ENCODE data around the gene GPC1. TPM values are rescaled to one million over a fixed set of nuclear protein-coding genes. Genes with fewer than 3 reads are reported as not detected.

Gene GPC1
- total and polyA plus RNA-seq, 4 donors = 23.2 to 62.5 (median 26.5) TPM

DNA sequence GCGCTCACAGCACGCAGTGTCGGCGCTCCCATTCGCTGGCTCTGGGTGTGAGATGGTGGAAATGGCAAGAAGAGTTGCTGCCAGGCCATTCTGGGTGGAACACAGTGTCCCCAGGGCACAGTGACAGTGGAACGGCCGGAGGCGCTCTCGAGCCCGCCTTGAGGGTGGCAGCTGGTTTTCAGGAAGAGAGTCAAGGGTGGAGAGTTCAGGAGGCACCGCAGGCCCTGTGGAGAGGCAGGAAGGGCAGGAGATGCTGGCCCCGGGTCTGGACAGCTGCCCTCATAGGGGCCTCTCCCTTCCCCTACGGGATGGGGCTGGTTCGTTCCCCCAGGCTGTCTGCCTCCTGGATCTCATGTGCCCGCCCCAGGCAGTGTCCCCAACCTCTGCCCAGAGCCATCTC, 12.5 kb downstream of the GPC1 start:
- ATAC-seq (ENCODE audit: insufficient read depth, low FRiP score) (no peak), DNase-seq (no peak)
- Histone ChIP-seq H3K27ac (ENCODE audit: low read depth in 1 of 2, low read length in 1 of 2) (no peak overlapping the region), H3K9me3 (ENCODE audit: control insufficient read depth in 4 of 4, insufficient read depth in 3 of 4, low read length in 3 of 4) (no peaks in the 10 kb centered on the region), H3K36me3 (ENCODE audit: control insufficient read depth in 4 of 4, insufficient read depth in 4 of 4, low read length in 4 of 4) (no peaks in the 10 kb centered on the region), H3K4me1 (ENCODE audit: control insufficient read depth in 5 of 5, insufficient read depth in 5 of 5, low read length in 5 of 5) (peaks cover 0 to 10% (median 6%) of the 10 kb centered on the region in 5 donors), H3K4me3 (no peak overlapping the region), H3K9ac (ENCODE audit: insufficient read depth in 1 of 2, low read length in 2 of 2) (no peak overlapping the region), H3K27me3 (ENCODE audit: control insufficient read depth in 3 of 3, insufficient read depth in 3 of 3, low read length in 2 of 3) (peaks cover 0 to 2% (median 0%) of the 10 kb centered on the region in 3 donors)
- TF ChIP-seq, protein P1, sequence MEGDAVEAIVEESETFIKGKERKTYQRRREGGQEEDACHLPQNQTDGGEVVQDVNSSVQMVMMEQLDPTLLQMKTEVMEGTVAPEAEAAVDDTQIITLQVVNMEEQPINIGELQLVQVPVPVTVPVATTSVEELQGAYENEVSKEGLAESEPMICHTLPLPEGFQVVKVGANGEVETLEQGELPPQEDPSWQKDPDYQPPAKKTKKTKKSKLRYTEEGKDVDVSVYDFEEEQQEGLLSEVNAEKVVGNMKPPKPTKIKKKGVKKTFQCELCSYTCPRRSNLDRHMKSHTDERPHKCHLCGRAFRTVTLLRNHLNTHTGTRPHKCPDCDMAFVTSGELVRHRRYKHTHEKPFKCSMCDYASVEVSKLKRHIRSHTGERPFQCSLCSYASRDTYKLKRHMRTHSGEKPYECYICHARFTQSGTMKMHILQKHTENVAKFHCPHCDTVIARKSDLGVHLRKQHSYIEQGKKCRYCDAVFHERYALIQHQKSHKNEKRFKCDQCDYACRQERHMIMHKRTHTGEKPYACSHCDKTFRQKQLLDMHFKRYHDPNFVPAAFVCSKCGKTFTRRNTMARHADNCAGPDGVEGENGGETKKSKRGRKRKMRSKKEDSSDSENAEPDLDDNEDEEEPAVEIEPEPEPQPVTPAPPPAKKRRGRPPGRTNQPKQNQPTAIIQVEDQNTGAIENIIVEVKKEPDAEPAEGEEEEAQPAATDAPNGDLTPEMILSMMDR (IDR thresholded peaks at IDR 0.05; ENCODE audit: control extremely low read depth, extremely low read depth) = no peak
- WGBS, 2 donors = 81 to 82% methylated on average over 15 of the region's 15 CpGs

DNA sequence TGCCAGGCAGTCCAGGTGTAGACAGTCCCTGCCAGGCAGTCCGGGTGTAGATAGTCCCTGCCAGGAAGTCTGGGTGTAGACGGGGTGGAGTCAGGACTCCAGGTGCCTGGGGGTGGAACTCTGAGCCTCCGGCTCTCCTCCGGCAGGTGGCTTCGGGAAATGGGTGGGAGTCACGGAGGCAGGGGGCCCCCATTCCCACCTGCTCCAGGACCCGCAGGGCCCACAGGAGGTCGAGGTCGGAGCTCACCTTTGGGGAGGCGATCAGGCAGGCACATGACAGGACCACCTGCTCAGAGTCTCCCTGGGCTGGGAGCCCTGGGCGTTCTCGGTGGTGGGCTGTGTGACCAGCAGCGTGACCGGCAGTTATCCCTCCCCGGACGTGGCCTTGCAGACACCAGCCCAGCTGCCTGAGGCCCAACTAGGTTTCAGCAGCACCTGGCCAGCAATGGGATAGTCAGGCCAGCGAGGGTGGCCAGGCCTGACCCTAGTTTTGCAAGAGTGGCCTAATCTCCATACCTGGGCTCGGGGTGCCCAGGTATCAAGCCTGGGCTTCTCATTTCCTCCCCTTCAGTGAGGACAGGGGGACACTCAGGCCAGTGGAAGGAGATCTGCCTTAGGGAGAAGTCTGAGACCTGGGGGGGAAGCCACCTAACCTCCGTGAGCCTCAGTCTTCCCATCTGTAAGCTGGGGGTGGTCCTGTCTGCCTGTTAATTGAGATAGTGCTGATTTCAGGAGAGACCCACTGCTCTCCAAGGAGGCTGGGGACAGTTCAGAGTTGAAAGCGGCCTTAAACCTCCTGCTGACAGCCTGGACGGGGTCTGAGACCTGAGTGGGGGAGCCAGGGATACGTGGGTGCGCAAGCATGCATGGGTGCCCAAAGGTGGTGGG, 13.2 kb downstream of the GPC1 start:
- DNase-seq = no peak
- Histone ChIP-seq H3K9ac (ENCODE audit: insufficient read depth in 1 of 2, low read length in 2 of 2) (no peak overlapping the region), H3K36me3 (ENCODE audit: control insufficient read depth in 4 of 4, insufficient read depth in 4 of 4, low read length in 4 of 4) (no peaks in the 10 kb centered on the region), H3K4me1 (ENCODE audit: control insufficient read depth in 5 of 5, insufficient read depth in 5 of 5, low read length in 5 of 5) (peaks cover 0 to 10% (median 6%) of the 10 kb centered on the region in 5 donors), H3K9me3 (ENCODE audit: control insufficient read depth in 4 of 4, insufficient read depth in 3 of 4, low read length in 3 of 4) (no peaks in the 10 kb centered on the region), H3K27me3 (ENCODE audit: control insufficient read depth in 3 of 3, insufficient read depth in 3 of 3, low read length in 2 of 3) (peaks cover 0 to 2% (median 0%) of the 10 kb centered on the region in 3 donors), H3K27ac (ENCODE audit: low read depth in 1 of 2, low read length in 1 of 2) (no peak overlapping the region), H3K4me3 (no peak overlapping the region)
- 88 to 90% methylated on average over 23 of the region's 23 CpGs for WGBS, 2 donors
- no peak for ATAC-seq (ENCODE audit: insufficient read depth, low FRiP score)
- TF ChIP-seq, protein P1 (IDR thresholded peaks at IDR 0.05; ENCODE audit: control extremely low read depth, extremely low read depth) = no peak

DNA sequence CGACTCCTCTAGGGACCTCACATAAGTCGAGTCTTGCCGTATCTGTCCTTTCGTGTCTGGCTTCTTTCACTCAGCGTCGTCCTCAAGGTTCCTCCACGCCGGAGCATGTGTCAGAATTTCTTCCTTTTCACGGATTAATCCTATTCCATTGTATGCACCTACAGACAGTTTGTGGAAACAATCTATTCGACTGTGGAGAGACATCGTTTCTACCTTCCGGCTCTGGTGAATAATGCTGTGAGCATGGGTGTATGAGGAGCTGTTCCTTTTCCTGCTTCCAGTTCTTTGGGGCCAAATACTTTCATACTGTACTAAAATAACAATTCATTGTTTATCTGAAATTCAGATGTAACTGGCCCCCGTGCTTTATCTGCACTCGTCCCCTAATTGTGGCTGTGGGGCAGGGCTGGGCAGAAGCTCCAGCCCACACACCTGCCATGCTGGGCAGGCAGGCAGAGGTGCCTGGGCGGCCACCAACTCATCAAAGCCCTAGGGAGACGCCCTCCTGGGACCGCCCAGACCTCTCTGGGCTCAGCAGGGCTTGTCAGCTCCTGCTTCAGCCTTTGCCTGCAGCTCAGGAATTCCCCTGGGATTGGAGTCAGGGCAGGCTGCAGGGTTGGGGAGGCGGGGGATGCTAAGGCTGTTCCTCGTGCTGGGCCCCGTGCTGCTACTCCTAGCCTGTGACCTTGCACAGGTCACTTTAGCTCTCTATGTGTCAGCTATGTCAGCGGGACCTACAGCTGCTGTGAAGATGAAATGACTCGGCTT, 14.5 kb downstream of the GPC1 start:
- TF ChIP-seq, protein P1 (IDR thresholded peaks at IDR 0.05; ENCODE audit: control extremely low read depth, extremely low read depth) = no peak
- Histone ChIP-seq H3K9ac (ENCODE audit: insufficient read depth in 1 of 2, low read length in 2 of 2) (no peak overlapping the region), H3K27ac (ENCODE audit: low read depth in 1 of 2, low read length in 1 of 2) (no peak overlapping the region), H3K4me3 (no peak overlapping the region), H3K36me3 (ENCODE audit: control insufficient read depth in 4 of 4, insufficient read depth in 4 of 4, low read length in 4 of 4) (no peaks in the 10 kb centered on the region), H3K27me3 (ENCODE audit: control insufficient read depth in 3 of 3, insufficient read depth in 3 of 3, low read length in 2 of 3) (peaks cover 0 to 10% (median 2%) of the 10 kb centered on the region in 3 donors), H3K4me1 (ENCODE audit: control insufficient read depth in 5 of 5, insufficient read depth in 5 of 5, low read length in 5 of 5) (peaks cover 0 to 10% (median 6%) of the 10 kb centered on the region in 5 donors), H3K9me3 (ENCODE audit: control insufficient read depth in 4 of 4, insufficient read depth in 3 of 4, low read length in 3 of 4) (peaks cover 0 to 5% (median 0%) of the 10 kb centered on the region in 4 donors)
- WGBS, 2 donors = 72 to 73% methylated on average over 22 of the region's 22 CpGs
- ATAC-seq (ENCODE audit: insufficient read depth, low FRiP score) (no peak), DNase-seq (no peak)

All from lung (tissue), 12 donors.